IPS-18c (cell line): Measurements from ENCODE around the gene COL17A1.

Experiments
- H3K4me3 ChIP-seq: 2 replicates; pipeline ENCODE4 v1.7.0; 2013; ENCODE audit warnings: low read depth, mild to moderate bottlenecking, low read length, moderate library complexity; ENCODE audit not compliant: insufficient read depth
- H3K9me3 ChIP-seq: one replicate; pipeline ENCODE4 v1.6.1; 2013; ENCODE audit warnings: mild to moderate bottlenecking, low read length, moderate library complexity; ENCODE audit not compliant: control insufficient read depth, insufficient read depth

COL17A1 gene

GRCh38 chr10:104040862-104041789 lies 44.6 kb downstream of the COL17A1 start:
- no peak overlapping the region for H3K4me3 ChIP-seq
- H3K9me3 ChIP-seq: no peaks in the 10 kb centered on the region

GRCh38 chr10:104040382-104040781 lies 45.3 kb downstream of the COL17A1 start:
- Histone ChIP-seq H3K9me3 (no peaks in the 10 kb centered on the region), H3K4me3 (no peak overlapping the region)

- H3K9me3 ChIP-seq: no peaks in the 10 kb centered on the region
- H3K4me3 ChIP-seq: no peak overlapping the region
Measured at GRCh38 chr10:104038958-104039752, 46.5 kb downstream of the COL17A1 start.

- H3K9me3 ChIP-seq: no peaks in the 10 kb centered on the region
- no peak overlapping the region for H3K4me3 ChIP-seq
Measured at GRCh38 chr10:104038537-104038936, 47.1 kb downstream of the COL17A1 start.

- no peak overlapping the region for H3K4me3 ChIP-seq
- H3K9me3 ChIP-seq: no peaks in the 10 kb centered on the region
Measured at GRCh38 chr10:104037261-104037951, 48.3 kb downstream of the COL17A1 start.

DNA sequence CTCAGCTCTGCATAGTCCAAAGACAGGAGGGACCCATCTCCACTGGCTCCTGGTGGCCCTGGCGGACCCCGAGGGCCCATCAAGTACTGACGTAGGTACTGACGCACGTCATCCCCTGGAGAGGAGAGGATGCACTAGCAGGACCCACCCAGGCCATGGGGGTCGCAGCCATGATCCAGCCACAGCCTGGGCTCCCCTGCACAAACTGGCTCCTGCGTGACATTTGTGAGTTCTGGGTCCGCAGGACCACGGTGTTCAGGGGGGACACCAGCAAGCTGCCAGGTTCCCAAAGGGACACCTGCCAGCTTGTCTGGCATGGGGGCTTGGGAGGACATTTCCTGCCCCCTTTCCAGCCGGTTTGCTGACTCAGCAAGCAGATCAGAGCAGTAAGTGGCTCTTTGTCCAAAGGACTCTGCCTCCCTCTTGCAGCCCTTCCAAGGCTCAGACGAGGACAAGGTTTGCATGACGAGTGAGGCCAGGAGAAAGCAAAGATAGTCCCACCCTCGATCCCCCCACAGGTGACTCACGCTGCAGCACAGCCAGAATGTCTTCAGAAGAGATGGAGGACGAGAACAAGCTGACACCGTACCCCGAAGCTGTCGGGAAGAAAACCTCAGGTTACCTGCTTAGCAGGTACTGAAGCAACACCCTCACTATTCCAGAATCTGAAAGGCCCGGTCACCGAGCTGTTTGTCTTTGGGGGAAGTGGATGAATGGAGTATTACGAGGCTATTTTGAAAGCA lies 49.0 kb downstream of the COL17A1 start:
- no peaks in the 10 kb centered on the region for H3K9me3 ChIP-seq
- no peak overlapping the region for H3K4me3 ChIP-seq

GRCh38 chr10:104036069-104036384 lies 49.7 kb downstream of the COL17A1 start:
- no peak overlapping the region for H3K4me3 ChIP-seq

DNA sequence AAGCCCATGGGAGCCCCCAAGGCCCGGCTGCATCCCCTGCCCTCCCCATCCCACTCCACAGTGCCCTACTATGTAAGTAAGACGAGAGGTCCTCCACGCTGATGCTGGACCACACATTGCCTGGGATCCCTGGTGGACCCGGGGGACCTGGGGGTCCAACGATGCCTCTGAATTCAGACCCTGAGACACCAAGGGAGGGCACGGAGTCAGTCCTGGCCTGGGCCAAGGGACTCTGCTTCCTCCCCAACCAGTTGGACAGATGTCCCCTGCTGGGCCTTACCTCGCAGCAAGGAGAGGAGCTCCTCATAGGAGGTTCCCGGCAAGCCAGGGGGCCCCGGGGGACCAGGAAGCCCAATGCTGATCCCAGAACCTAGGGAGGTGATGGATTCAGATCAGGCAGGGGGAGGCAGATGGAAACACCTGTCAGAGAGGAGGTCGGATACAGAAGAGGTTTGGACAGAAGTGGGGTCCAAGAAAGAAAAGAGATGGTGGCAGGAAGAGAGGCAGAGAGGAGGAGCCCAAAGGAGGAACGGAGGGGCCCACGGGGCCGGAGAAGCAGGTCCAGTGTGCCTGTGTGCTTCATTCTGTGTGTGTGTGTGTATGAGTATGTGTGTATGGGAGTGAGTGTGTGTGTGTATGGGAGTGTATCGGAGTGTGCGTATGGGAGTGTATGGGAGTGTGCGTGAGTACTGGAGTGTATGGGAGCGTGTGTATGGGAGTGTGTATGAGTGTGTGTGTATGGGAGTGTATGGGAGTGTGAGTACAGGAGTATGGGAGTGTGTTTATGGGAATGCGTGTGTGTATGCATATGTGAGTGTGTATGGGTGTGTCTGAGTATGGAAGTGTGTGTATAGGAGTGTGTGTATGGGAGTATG lies 50.2 kb downstream of the COL17A1 start:
- Histone ChIP-seq H3K9me3 (no peaks in the 10 kb centered on the region), H3K4me3 (no peak overlapping the region)

More at GRCh38 chr10:104036069-104036384, 49.7 kb downstream of the COL17A1 start:
- H3K9me3 ChIP-seq: no peaks in the 10 kb centered on the region

GRCh38 chr10:104034401-104035193 lies 51.1 kb downstream of the COL17A1 start:
- Histone ChIP-seq H3K9me3 (no peaks in the 10 kb centered on the region), H3K4me3 (no peak overlapping the region)

DNA sequence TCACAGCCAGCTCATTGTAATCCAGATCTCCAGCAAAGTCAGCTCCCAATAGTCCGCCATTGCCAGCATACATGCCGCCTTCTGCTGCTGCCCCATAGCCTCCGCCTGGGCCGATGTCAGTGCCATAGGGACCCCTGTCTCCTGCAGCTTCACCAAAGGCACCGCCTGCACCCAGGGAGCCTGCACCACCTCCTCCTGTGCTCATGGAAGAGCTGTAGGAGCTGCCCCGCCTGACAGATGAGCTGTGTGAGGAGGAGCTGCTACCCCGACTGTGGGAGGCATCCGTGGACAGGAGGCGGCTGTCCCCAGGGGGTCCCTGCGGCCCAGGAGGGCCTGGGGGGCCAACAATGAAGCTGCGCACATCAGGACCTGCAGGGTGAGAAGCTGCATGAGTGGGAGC lies 51.7 kb downstream of the COL17A1 start:
- Histone ChIP-seq H3K9me3 (no peaks in the 10 kb centered on the region), H3K4me3 (no peak overlapping the region)

- H3K9me3 ChIP-seq: no peaks in the 10 kb centered on the region
- H3K4me3 ChIP-seq: no peak overlapping the region
Measured at GRCh38 chr10:104033401-104033930, 52.2 kb downstream of the COL17A1 start.

GRCh38 chr10:104032144-104032775 lies 53.4 kb downstream of the COL17A1 start:
- no peaks in the 10 kb centered on the region for H3K9me3 ChIP-seq
- no peak overlapping the region for H3K4me3 ChIP-seq

DNA sequence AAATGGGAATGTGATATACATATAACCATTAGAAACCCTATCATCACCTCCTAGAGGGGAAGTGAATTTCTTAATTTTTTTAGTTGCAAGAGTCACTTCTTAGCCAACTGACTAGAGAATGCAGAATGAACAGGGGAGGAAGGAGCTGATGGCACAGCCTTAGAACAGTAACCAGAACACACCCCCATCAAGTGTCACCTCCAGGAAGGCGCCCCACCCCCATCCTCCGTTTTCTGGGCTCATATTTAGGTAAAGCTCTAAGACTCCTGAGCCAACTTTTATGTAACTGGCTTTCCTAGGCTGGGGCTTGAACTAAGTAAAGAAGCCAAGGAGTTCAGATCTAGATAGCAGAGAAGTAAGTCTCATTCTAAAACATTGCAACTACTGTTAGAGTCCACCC lies 54.0 kb downstream of the COL17A1 start:
- Histone ChIP-seq H3K4me3 (no peak overlapping the region), H3K9me3 (no peaks in the 10 kb centered on the region)

GRCh38 chr10:104029521-104029860 lies 56.2 kb downstream of the COL17A1 start:
- H3K9me3 ChIP-seq: no peaks in the 10 kb centered on the region
- no peak overlapping the region for H3K4me3 ChIP-seq
